Transverse colon (tissue), 4 donors: ENCODE data around the gene ITGB5.

Source experiments
- EP300 ChIP-seq: sonication (generic); formaldehyde crosslinking; IDR thresholded peaks from one replicate; pipeline ENCODE4 v1.6.1; 2017; ENCODE audit warnings: antibody characterized with exemption, low read depth
- POLR2AphosphoS5 ChIP-seq, 3 donors: sonication (generic); formaldehyde crosslinking; IDR thresholded peaks; one replicate each; pipeline ENCODE4 v1.6.1; 2016; ENCODE audit warnings: antibody characterized with exemption in 3 of 3
- TF ChIP-seq, protein P1 (sequence below), 5 experiments: fragments of 200-600 bp in 3 of 5; fragments of 450-650 bp in 2 of 5; sonication (generic) in 3 of 5; IDR thresholded peaks; 1 replicate in 2 of 5; 2 replicates in 3 of 5; pipeline ENCODE4 v1.5.1; 2016 to 2017; ENCODE audit warnings: antibody characterized with exemption in 5 of 5, inconsistent platforms in 3 of 5, mild to moderate bottlenecking in 2 of 5, moderate library complexity in 1 of 5

DNA sequence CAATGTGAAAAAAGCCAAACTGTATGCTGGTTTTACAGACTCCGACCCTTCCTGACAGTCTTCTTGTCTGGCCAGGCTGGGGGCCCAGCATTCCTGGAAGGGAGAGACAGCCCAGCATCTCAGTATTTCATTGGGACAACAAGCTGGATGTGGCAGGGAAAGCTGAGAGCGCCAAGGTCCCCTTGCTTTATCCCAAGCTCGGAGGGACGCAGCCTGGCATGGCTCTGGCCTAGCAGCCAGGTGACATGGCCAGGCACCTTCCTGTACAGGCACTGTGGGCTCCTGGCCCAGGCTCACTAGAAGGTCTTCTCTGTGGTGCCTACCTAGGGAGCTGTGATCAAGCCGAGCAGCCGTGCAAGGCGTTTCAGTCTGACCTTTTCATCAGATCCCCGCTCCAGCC is 124.0 kb downstream of the ITGB5 start:
- TF ChIP-seq, protein P1, sequence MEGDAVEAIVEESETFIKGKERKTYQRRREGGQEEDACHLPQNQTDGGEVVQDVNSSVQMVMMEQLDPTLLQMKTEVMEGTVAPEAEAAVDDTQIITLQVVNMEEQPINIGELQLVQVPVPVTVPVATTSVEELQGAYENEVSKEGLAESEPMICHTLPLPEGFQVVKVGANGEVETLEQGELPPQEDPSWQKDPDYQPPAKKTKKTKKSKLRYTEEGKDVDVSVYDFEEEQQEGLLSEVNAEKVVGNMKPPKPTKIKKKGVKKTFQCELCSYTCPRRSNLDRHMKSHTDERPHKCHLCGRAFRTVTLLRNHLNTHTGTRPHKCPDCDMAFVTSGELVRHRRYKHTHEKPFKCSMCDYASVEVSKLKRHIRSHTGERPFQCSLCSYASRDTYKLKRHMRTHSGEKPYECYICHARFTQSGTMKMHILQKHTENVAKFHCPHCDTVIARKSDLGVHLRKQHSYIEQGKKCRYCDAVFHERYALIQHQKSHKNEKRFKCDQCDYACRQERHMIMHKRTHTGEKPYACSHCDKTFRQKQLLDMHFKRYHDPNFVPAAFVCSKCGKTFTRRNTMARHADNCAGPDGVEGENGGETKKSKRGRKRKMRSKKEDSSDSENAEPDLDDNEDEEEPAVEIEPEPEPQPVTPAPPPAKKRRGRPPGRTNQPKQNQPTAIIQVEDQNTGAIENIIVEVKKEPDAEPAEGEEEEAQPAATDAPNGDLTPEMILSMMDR (IDR thresholded peaks at IDR 0.05): no peak
- TF ChIP-seq POLR2AphosphoS5 (IDR thresholded peaks at IDR 0.05) (no peak), EP300 (no peak)
